ENCODE data around the gene UPF3A.
A peak's percentile ranks its signal among the peaks of the same experiment; 100 is the strongest.
"Not testable (repeated sequence)": the region's sequence is repeated elsewhere in the genome, so short reads cannot be mapped to it uniquely, and the experiment has no call there.

Gene UPF3A

GRCh38 chr13:114352763-114353162 lies 71.4 kb downstream of the UPF3A start:
- in situ Hi-C loops (cut with HindIII; ENCODE audit: low pct_ligation_motif_present, low sequenced_read_pairs); H3K4me3 ChIP-seq (ENCODE audit: low read depth, low read length); H3K36me3 ChIP-seq (replicated peaks); H3K27me3 ChIP-seq (replicated peaks); DNase-seq; H3K27ac ChIP-seq: not testable (repeated sequence)
- TF ChIP-seq, protein P1, sequence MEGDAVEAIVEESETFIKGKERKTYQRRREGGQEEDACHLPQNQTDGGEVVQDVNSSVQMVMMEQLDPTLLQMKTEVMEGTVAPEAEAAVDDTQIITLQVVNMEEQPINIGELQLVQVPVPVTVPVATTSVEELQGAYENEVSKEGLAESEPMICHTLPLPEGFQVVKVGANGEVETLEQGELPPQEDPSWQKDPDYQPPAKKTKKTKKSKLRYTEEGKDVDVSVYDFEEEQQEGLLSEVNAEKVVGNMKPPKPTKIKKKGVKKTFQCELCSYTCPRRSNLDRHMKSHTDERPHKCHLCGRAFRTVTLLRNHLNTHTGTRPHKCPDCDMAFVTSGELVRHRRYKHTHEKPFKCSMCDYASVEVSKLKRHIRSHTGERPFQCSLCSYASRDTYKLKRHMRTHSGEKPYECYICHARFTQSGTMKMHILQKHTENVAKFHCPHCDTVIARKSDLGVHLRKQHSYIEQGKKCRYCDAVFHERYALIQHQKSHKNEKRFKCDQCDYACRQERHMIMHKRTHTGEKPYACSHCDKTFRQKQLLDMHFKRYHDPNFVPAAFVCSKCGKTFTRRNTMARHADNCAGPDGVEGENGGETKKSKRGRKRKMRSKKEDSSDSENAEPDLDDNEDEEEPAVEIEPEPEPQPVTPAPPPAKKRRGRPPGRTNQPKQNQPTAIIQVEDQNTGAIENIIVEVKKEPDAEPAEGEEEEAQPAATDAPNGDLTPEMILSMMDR (IDR thresholded peaks at IDR 0.05; ENCODE audit: low read depth, low read length, missing control alignments) = peak; percentile 55

DNA sequence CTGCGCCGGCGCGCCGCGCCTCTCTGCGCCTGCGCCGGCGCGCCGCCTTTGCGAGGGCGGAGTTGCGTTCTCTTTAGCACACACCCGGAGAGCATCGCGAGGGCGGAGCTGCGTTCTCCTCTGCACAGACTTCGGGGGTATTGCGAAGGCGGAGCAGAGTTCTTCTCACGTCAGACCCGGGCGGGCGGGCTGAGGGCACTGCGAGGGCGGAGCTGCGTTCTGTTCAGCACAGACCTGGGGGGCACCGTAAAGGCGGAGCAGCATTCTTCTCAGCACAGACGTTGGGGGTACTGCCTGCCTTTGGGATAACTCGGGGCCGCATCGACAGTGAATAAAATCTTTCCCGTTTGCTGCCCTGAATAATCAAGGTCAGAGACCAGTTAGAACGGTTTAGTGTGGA lies 72.0 kb downstream of the UPF3A start:
- H3K36me3 ChIP-seq (replicated peaks); DNase-seq; H3K27me3 ChIP-seq (replicated peaks); H3K4me3 ChIP-seq (ENCODE audit: low read depth, low read length); H3K27ac ChIP-seq; in situ Hi-C loops (cut with HindIII; ENCODE audit: low pct_ligation_motif_present, low sequenced_read_pairs): not testable (repeated sequence)
